Panc1 (cell line): ENCODE measurements around the gene TBCB.

Source experiments
- CTCF ChIP-seq: fragments of 450-650 bp; IDR thresholded peaks from 2 replicates; pipeline ENCODE4 v1.5.1; 2017; ENCODE audit warnings: mild to moderate bottlenecking
- REST ChIP-seq, 2 experiments: IDR thresholded peaks; 2 replicates each; pipeline ENCODE4 v1.6.1; 2011 to 2012; ENCODE audit warnings: low read depth in 2 of 2, control low read depth in 1 of 2, low read length in 1 of 2, mild to moderate bottlenecking in 1 of 2, moderate library complexity in 1 of 2; ENCODE audit not compliant: insufficient read depth in 1 of 2

GRCh38 chr19:36101550-36102327 lies 13.5 kb upstream of the TBCB start:
- TF ChIP-seq REST (IDR thresholded peaks at IDR 0.05; ENCODE audit: insufficient read depth in 1 of 2, low read depth in 2 of 2, low read length in 1 of 2) (no peak), CTCF (no peak)
